IPS-20b (cell line): ENCODE measurements around the gene GPR157.

Source experiments
- H3K27ac ChIP-seq: one replicate; pipeline ENCODE4 v1.5.1; 2013; ENCODE audit warnings: low read length
- H3K27me3 ChIP-seq: 2 replicates; pipeline ENCODE4 v1.6.1; 2013; ENCODE audit warnings: mild to moderate bottlenecking, low read length, inconsistent platforms; ENCODE audit not compliant: insufficient read depth
- H3K36me3 ChIP-seq: 2 replicates; pipeline ENCODE4 v1.6.1; 2013; ENCODE audit warnings: low read depth, mild to moderate bottlenecking, inconsistent platforms, low read length, moderate library complexity; ENCODE audit not compliant: insufficient read depth
- H3K4me1 ChIP-seq: 2 replicates; pipeline ENCODE4 v1.6.1; 2013; ENCODE audit warnings: mild to moderate bottlenecking, control low read depth, inconsistent platforms, low read length, moderate library complexity; ENCODE audit not compliant: insufficient read depth
- H3K4me3 ChIP-seq: 2 replicates; pipeline ENCODE4 v1.5.1; 2013; ENCODE audit warnings: mild to moderate bottlenecking, low read length, inconsistent platforms
- H3K9ac ChIP-seq: 2 replicates; pipeline ENCODE4 v1.6.1; 2013; ENCODE audit warnings: low read depth, mild to moderate bottlenecking, inconsistent platforms, low read length, moderate library complexity
- H3K9me3 ChIP-seq: 2 replicates; pipeline ENCODE4 v1.6.1; 2013; ENCODE audit warnings: mild to moderate bottlenecking, low read depth, low read length, inconsistent platforms; ENCODE audit not compliant: insufficient read depth

The GPR157 gene

GRCh38 chr1:9065213-9065751 lies 63.6 kb downstream of the GPR157 start:
- Histone ChIP-seq H3K27ac (no peak overlapping the region), H3K9ac (no peak overlapping the region), H3K4me3 (no peak overlapping the region), H3K36me3 (no peaks in the 10 kb centered on the region), H3K9me3 (no peaks in the 10 kb centered on the region), H3K27me3 (no peaks in the 10 kb centered on the region), H3K4me1 (no peaks in the 10 kb centered on the region)

- H3K36me3 ChIP-seq: no peaks in the 10 kb centered on the region
- no peak overlapping the region for H3K4me3 ChIP-seq
- H3K9ac ChIP-seq: no peak overlapping the region
- H3K4me1 ChIP-seq: no peaks in the 10 kb centered on the region; the same call in 1 of the 2 replicates
- no peaks in the 10 kb centered on the region for H3K27me3 ChIP-seq
- no peaks in the 10 kb centered on the region for H3K9me3 ChIP-seq
- H3K27ac ChIP-seq: no peak overlapping the region
These were observed 66.1 kb downstream of the GPR157 start for GRCh38 chr1:9062846-9063245.

- H3K9me3 ChIP-seq: no peaks in the 10 kb centered on the region
- no peak overlapping the region for H3K9ac ChIP-seq
- H3K27me3 ChIP-seq: no peaks in the 10 kb centered on the region
- no peaks in the 10 kb centered on the region; the same call in 1 of the 2 replicates for H3K4me1 ChIP-seq
- no peak overlapping the region for H3K27ac ChIP-seq
- no peak overlapping the region for H3K4me3 ChIP-seq
- H3K36me3 ChIP-seq: no peaks in the 10 kb centered on the region
These were observed 66.9 kb downstream of the GPR157 start for GRCh38 chr1:9062021-9062471.

- Histone ChIP-seq H3K9me3 (no peaks in the 10 kb centered on the region), H3K27me3 (no peaks in the 10 kb centered on the region), H3K36me3 (no peaks in the 10 kb centered on the region), H3K27ac (no peak overlapping the region), H3K9ac (no peak overlapping the region), H3K4me1 (no peaks in the 10 kb centered on the region; the same call in 1 of the 2 replicates), H3K4me3 (no peak overlapping the region)
These were observed 67.5 kb downstream of the GPR157 start for GRCh38 chr1:9061252-9061960.

- no peaks in the 10 kb centered on the region for H3K9me3 ChIP-seq
- no peak overlapping the region for H3K9ac ChIP-seq
- H3K4me3 ChIP-seq: no peak overlapping the region
- no peaks in the 10 kb centered on the region; the same call in 1 of the 2 replicates for H3K4me1 ChIP-seq
- no peaks in the 10 kb centered on the region for H3K36me3 ChIP-seq
- no peak overlapping the region for H3K27ac ChIP-seq
- H3K27me3 ChIP-seq: no peaks in the 10 kb centered on the region
These were observed 68.8 kb downstream of the GPR157 start for GRCh38 chr1:9059891-9060744.

- H3K27me3 ChIP-seq: no peaks in the 10 kb centered on the region
- no peak overlapping the region for H3K27ac ChIP-seq
- H3K36me3 ChIP-seq: no peaks in the 10 kb centered on the region
- H3K4me1 ChIP-seq: no peaks in the 10 kb centered on the region; the same call in 1 of the 2 replicates
- H3K9ac ChIP-seq: no peak overlapping the region
- H3K9me3 ChIP-seq: no peaks in the 10 kb centered on the region
- no peak overlapping the region for H3K4me3 ChIP-seq
These were observed 70.4 kb downstream of the GPR157 start for GRCh38 chr1:9058465-9058864.

GRCh38 chr1:9057851-9058250 lies 71.1 kb downstream of the GPR157 start:
- Histone ChIP-seq H3K4me3 (no peak overlapping the region), H3K9ac (no peak overlapping the region), H3K9me3 (no peaks in the 10 kb centered on the region), H3K27me3 (no peaks in the 10 kb centered on the region), H3K36me3 (no peaks in the 10 kb centered on the region), H3K4me1 (no peaks in the 10 kb centered on the region; the same call in 1 of the 2 replicates), H3K27ac (no peak overlapping the region)

- peaks cover 12% of the 10 kb centered on the region; the same call in 1 of the 2 replicates for H3K4me1 ChIP-seq
- H3K4me3 ChIP-seq: no peak overlapping the region
- no peaks in the 10 kb centered on the region for H3K9me3 ChIP-seq
- no peaks in the 10 kb centered on the region for H3K27me3 ChIP-seq
- H3K36me3 ChIP-seq: no peaks in the 10 kb centered on the region
- no peak overlapping the region for H3K9ac ChIP-seq
- no peak overlapping the region for H3K27ac ChIP-seq
These were observed 76.4 kb downstream of the GPR157 start for GRCh38 chr1:9052272-9053049.

GRCh38 chr1:9051379-9051778 lies 77.5 kb downstream of the GPR157 start:
- Histone ChIP-seq H3K27ac (no peak overlapping the region), H3K27me3 (no peaks in the 10 kb centered on the region), H3K4me1 (peaks cover 12% of the 10 kb centered on the region; the same call in 1 of the 2 replicates), H3K9me3 (no peaks in the 10 kb centered on the region), H3K36me3 (no peaks in the 10 kb centered on the region), H3K9ac (peak overlapping the region; percentile 18; the same call in 1 of the 2 replicates), H3K4me3 (peak overlapping the region; percentile 25; the same call in 1 of the 2 replicates)

- H3K9me3 ChIP-seq: no peaks in the 10 kb centered on the region
- H3K9ac ChIP-seq: peak overlapping the region; percentile 18; the same call in 1 of the 2 replicates
- no peak overlapping the region for H3K27ac ChIP-seq
- peaks cover 12% of the 10 kb centered on the region; the same call in 1 of the 2 replicates for H3K4me1 ChIP-seq
- peak overlapping the region; percentile 25; the same call in 1 of the 2 replicates for H3K4me3 ChIP-seq
- H3K27me3 ChIP-seq: no peaks in the 10 kb centered on the region
- H3K36me3 ChIP-seq: no peaks in the 10 kb centered on the region
These were observed 78.1 kb downstream of the GPR157 start for GRCh38 chr1:9050803-9051202.
